ENCODE data around the gene FOSL1. TPM values are rescaled to one million over a fixed set of nuclear protein-coding genes. Genes with fewer than 3 reads are reported as not detected.

The FOSL1 gene
- total RNA-seq, 4 donors from 2014 or later, result 1.5 to 15.2 (median 2.8) TPM

- no peak for TF ChIP-seq CTCF (IDR thresholded peaks at IDR 0.05; ENCODE audit: low read depth)
Measured at GRCh38 chr11:65883058-65883761, 17.0 kb downstream of the FOSL1 start.

- TF ChIP-seq CTCF (IDR thresholded peaks at IDR 0.05; ENCODE audit: low read depth), result no peak
Measured at GRCh38 chr11:65882120-65883057, 17.8 kb downstream of the FOSL1 start.

GRCh38 chr11:65880844-65881421 lies 19.3 kb downstream of the FOSL1 start:
- TF ChIP-seq CTCF (IDR thresholded peaks at IDR 0.05; ENCODE audit: low read depth), result no peak

GRCh38 chr11:65880027-65880426 lies 20.2 kb downstream of the FOSL1 start:
- no peak for TF ChIP-seq CTCF (IDR thresholded peaks at IDR 0.05; ENCODE audit: low read depth)

GRCh38 chr11:65879617-65880016 lies 20.6 kb downstream of the FOSL1 start, which contains the start of gene CTSW:
Gene CTSW, plus strand, starts transcription at chr11:65879837. Its CDS starts 18 bp downstream, at chr11:65879855.
- no peak for TF ChIP-seq CTCF (IDR thresholded peaks at IDR 0.05; ENCODE audit: low read depth)

GRCh38 chr11:65873318-65874156 lies 26.7 kb downstream of the FOSL1 start:
- no peak for TF ChIP-seq CTCF (IDR thresholded peaks at IDR 0.05; ENCODE audit: low read depth)
